GM12878 (cell line): ENCODE results near the gene DDC. TPM values are rescaled to one million over a fixed set of nuclear protein-coding genes. Genes with fewer than 3 reads are reported as not detected.

Experiments
- ATAC-seq: fragments of 200-7000 bp; cut with Tn5 transposase; 3 replicates; pipeline ENCODE4 v1.9.1; 2020; ENCODE audit warnings: mild to moderate bottlenecking, moderate library complexity
- BruUV-seq: library from RNA; stranded (reverse); fragments of 400-500 nt; replicated peaks from 2 replicates; lab custom pipeline; 2021; lab: Mats Ljungman, UMichigan
- CTCF ChIA-PET: fragments of 300-600 bp; sonication (Branson Sonifier 250); formaldehyde crosslinking; extraction: SDS; loops from one replicate; lab custom pipeline; 2021; ENCODE audit warnings: inconsistent platforms; lab: Yijun Ruan, JAX
- POLR2A ChIA-PET: fragments of 350-600 bp; formaldehyde crosslinking; extraction: SDS; loops from one replicate; lab custom pipeline; 2021; ENCODE audit warnings: inconsistent platforms; lab: Charles Lee
- RAD21 ChIA-PET: fragments of 300-600 bp; sonication (Branson Sonifier 250); formaldehyde crosslinking; loops from one replicate; lab custom pipeline; 2023; ENCODE audit warnings: antibody characterized with exemption; ENCODE audit not compliant: unreplicated experiment; lab: Charles Lee
- SMC1A ChIA-PET: fragments of 300-600 bp; sonication (Branson Sonifier 250); formaldehyde crosslinking; loops from one replicate; lab custom pipeline; 2023; ENCODE audit not compliant: unreplicated experiment, uncharacterized antibody; lab: Charles Lee
- DNase-seq: peaks from one replicate; pipeline ENCODE4 v3.0.0-alpha.2; 2011; ENCODE audit warnings: low read depth, low spot score
- FAIRE-seq: peaks from 3 replicates; lab custom pipeline; 2011; peaks lifted over from hg19 to GRCh38; lab: Jason Lieb, UNC
- H2AFZ ChIP-seq: 2 replicates; pipeline ENCODE4 v1.6.0; 2011; ENCODE audit warnings: low read depth, low read length, control low read depth; ENCODE audit not compliant: control insufficient read depth
- H3K27ac ChIP-seq: 2 replicates; pipeline ENCODE4 v1.5.1; 2011; ENCODE audit warnings: control low read depth; ENCODE audit not compliant: control insufficient read depth, insufficient read depth
- H3K27me3 ChIP-seq, 2 experiments: replicated peaks in 1 of 2; 2 replicates each; pipeline versions ENCODE4 v1.6.0 to v1.6.1; 2011; ENCODE audit warnings: low read length in 1 of 2; ENCODE audit not compliant: control insufficient read depth in 2 of 2, insufficient read depth in 2 of 2
- H3K36me3 ChIP-seq, 2 experiments: 2 replicates each; pipeline ENCODE4 v1.5.1; 2011; ENCODE audit warnings: low read length in 1 of 2; ENCODE audit not compliant: control insufficient read depth in 2 of 2, insufficient read depth in 2 of 2
- H3K4me1 ChIP-seq: 2 replicates; pipeline ENCODE4 v1.6.1; 2011; ENCODE audit warnings: mild to moderate bottlenecking, low read length, moderate library complexity, mixed read lengths; ENCODE audit not compliant: control insufficient read depth, insufficient read depth
- H3K4me2 ChIP-seq: 2 replicates; pipeline ENCODE4 v1.6.0; 2011; ENCODE audit warnings: control low read depth; ENCODE audit not compliant: control insufficient read depth, insufficient read depth
- H3K4me3 ChIP-seq: fragments of 200-600 bp; sonication (generic); 2 replicates; pipeline ENCODE4 v1.5.1; 2016
- H3K79me2 ChIP-seq: 2 replicates; pipeline ENCODE4 v1.6.0; 2011; ENCODE audit warnings: low read length; ENCODE audit not compliant: control insufficient read depth, insufficient read depth
- H3K9ac ChIP-seq: 2 replicates; pipeline ENCODE4 v1.8.0; 2011; ENCODE audit warnings: low read length, control low read depth, mixed read lengths; ENCODE audit not compliant: control insufficient read depth, insufficient read depth
- H3K9me3 ChIP-seq: replicated peaks from 3 replicates; pipeline ENCODE4 v1.5.1; 2011; ENCODE audit warnings: mild to moderate bottlenecking, low read length; ENCODE audit not compliant: control insufficient read depth, insufficient read depth
- H4K20me1 ChIP-seq: 2 replicates; pipeline ENCODE4 v1.6.0; 2011; ENCODE audit not compliant: control insufficient read depth, insufficient read depth
- CEBPZ ChIP-seq: fragments of 150-350 bp; IDR thresholded peaks from 2 replicates; pipeline ENCODE4 v1.6.1; 2016; ENCODE audit warnings: low read depth, low read length
- CHD1 ChIP-seq: IDR thresholded peaks from 2 replicates; pipeline ENCODE4 v1.6.1; 2012; ENCODE audit warnings: low read depth, low read length, improper control_type of control experiment
- CHD4 ChIP-seq: fragments of 200-600 bp; sonication (generic); IDR thresholded peaks from 2 replicates; pipeline ENCODE4 v1.6.1; 2016; ENCODE audit warnings: mild to moderate bottlenecking
- MTA3 ChIP-seq: IDR thresholded peaks from 2 replicates; pipeline ENCODE4 v1.6.1; 2012; ENCODE audit warnings: low read length, inconsistent platforms, borderline replicate concordance
- NFYA ChIP-seq: IDR thresholded peaks from 2 replicates; pipeline ENCODE4 v1.6.1; 2011; ENCODE audit warnings: low read depth, mild to moderate bottlenecking, low read length, improper control_type of control experiment, borderline replicate concordance
- NKRF ChIP-seq: fragments of 450-650 bp; conservative IDR thresholded peaks from 2 replicates; pipeline ENCODE4 v1.6.1; 2017; ENCODE audit warnings: mild to moderate bottlenecking, moderate library complexity
- SKIL ChIP-seq: fragments of 450-650 bp; IDR thresholded peaks from 2 replicates; pipeline ENCODE4 v1.6.1; 2017; ENCODE audit warnings: mild to moderate bottlenecking, low read depth, inconsistent platforms; ENCODE audit not compliant: poor library complexity, severe bottlenecking
- YY1 ChIP-seq: IDR thresholded peaks from 2 replicates; pipeline ENCODE4 v1.6.1; 2011; ENCODE audit warnings: low read depth, mild to moderate bottlenecking, low read length
- ZNF687 ChIP-seq: fragments of 450-650 bp; IDR thresholded peaks from 2 replicates; pipeline ENCODE4 v1.6.1; 2017; ENCODE audit warnings: mild to moderate bottlenecking, moderate library complexity
- ZSCAN29 ChIP-seq: fragments of 450-650 bp; IDR thresholded peaks from 2 replicates; pipeline ENCODE4 v1.6.1; 2017; ENCODE audit warnings: mild to moderate bottlenecking, moderate library complexity
- WGBS: methylation state at CpG from one replicate; pipeline ENCODE4 v1.1.6; 2016; ENCODE audit warnings: low lambda C conversion rate; ENCODE audit not compliant: insufficient replicate concordance, insufficient coverage; ENCODE audit errors: missing lambda C conversion rate; 5-methylcytosine and 5-hydroxymethylcytosine counted together
- in situ Hi-C: fragments of 300-500 bp; cut with MboI; formaldehyde crosslinking; loops from 9 replicates; pipeline ENCODE4 v1.14.3; 2018; ENCODE audit warnings: mixed read lengths
- intact Hi-C: fragments of 100-400 bp; cut with micrococcal nuclease; formaldehyde crosslinking; loops from one replicate; pipeline ENCODE4 v1.14.2; 2022; ENCODE audit not compliant: unreplicated experiment
- polyA plus RNA-seq, 11 experiments: library from polyadenylated mRNA; depleted of rRNA in 4 of 11; unstranded in 6 of 11; stranded (reverse) in 5 of 11; fragments of >200 nt; fragmentation: Nextera tagmentation in 4 of 11; fragmentation: Illumina TruSeq in 1 of 11; extraction: Ambion mirVana in 4 of 11; extraction: Trizol in 1 of 11; gene quantifications; 1 replicate in 1 of 11; 2 replicates in 10 of 11; pipeline versions ENCODE4 v1.2.1 to v1.2.3, GENCODE V29; 2011 to 2016; ENCODE audit warnings: inconsistent platforms in 2 of 11, missing spikeins in 2 of 11, low read depth in 1 of 11
- total RNA-seq, 4 experiments: library from RNA; depleted of rRNA in 3 of 4; stranded (reverse); fragments of >200 nt in 3 of 4; fragmentation: Illumina TruSeq in 1 of 4; extraction: Trizol in 1 of 4; gene quantifications; 2 replicates each; pipeline versions ENCODE4 v1.2.1 to v1.2.3, GENCODE V29; 2013 to 2021

The DDC gene
- total and polyA plus RNA-seq, 10 of the 15 experiments (the other 5 are each of a cell fraction or from before 2014, with no cell fraction given) = not detected

GRCh38 chr7:50486512-50486911 lies 78.7 kb downstream of the DDC start:
- RAD21 ChIA-PET = no interaction called here
- no peaks in the 10 kb centered on the region for H3K9me3 ChIP-seq
- in situ Hi-C loops (no loop called here), intact Hi-C loops (no loop called here)
- TF ChIP-seq YY1 = no peak
- TF ChIP-seq NFYA = no peak
- TF ChIP-seq NKRF = no peak
- no peak for TF ChIP-seq CEBPZ
- TF ChIP-seq CHD4 = no peak
- TF ChIP-seq ZNF687 = no peak
- no peak for TF ChIP-seq MTA3
- TF ChIP-seq SKIL = no peak
- no peak for TF ChIP-seq CHD1
- no peak for TF ChIP-seq ZSCAN29
- ATAC-seq = no peak
- H3K79me2 ChIP-seq = no peaks in the 10 kb centered on the region
- no peak overlapping the region for H3K4me3 ChIP-seq
- H3K36me3 ChIP-seq = no peaks in the 10 kb centered on the region
- WGBS = 31% methylated on average over 1 of the region's 1 CpG
- no peak overlapping the region for H3K4me2 ChIP-seq
- CTCF ChIA-PET = interaction anchor here (0.9 to 2.2 kb wide), 3 partner anchors 9 to 655 kb away, joined by 3 to 11 read pairs (median 4); no protein-coding TSS in a partner anchor
- DNase-seq = no peak
- no TSS peak for BruUV-seq
- no peak overlapping the region for H3K27ac ChIP-seq
- POLR2A ChIA-PET = no interaction called here
- no peaks in the 10 kb centered on the region for H3K27me3 ChIP-seq
- H4K20me1 ChIP-seq = no peaks in the 10 kb centered on the region
- no peaks in the 10 kb centered on the region for H3K4me1 ChIP-seq
- H2AFZ ChIP-seq = no peak overlapping the region
- FAIRE-seq = no peak
- SMC1A ChIA-PET = interaction anchor here (1.3 to 1.4 kb wide), 2 partner anchors 14 to 22 kb away, joined by 3 read pairs; no protein-coding TSS in a partner anchor
- no peak overlapping the region for H3K9ac ChIP-seq
